Smooth muscle cell (in vitro differentiated cells): ENCODE measurements around the gene INVS. TPM values are rescaled to one million over a fixed set of nuclear protein-coding genes. Genes with fewer than 3 reads are reported as not detected.

Experiments used
- DNase-seq: peaks from one replicate; lab custom pipeline; 2025; ENCODE audit not compliant: unreplicated experiment; lab: John Stamatoyannopoulos, UW
- H2AFZ ChIP-seq: fragments of 200-600 bp; sonication (generic); 2 replicates; pipeline ENCODE4 v1.6.0; 2016; ENCODE audit warnings: antibody characterized with exemption, low read depth, mild to moderate bottlenecking
- H3F3A ChIP-seq: fragments of 200-600 bp; sonication (generic); 2 replicates; pipeline ENCODE4 v1.6.0; 2017; ENCODE audit warnings: antibody characterized with exemption, low read depth
- H3K27ac ChIP-seq: fragments of 200-600 bp; sonication (generic); 2 replicates; pipeline ENCODE4 v1.5.1; 2016; ENCODE audit warnings: low read depth, mild to moderate bottlenecking
- H3K27me3 ChIP-seq: fragments of 200-600 bp; sonication (generic); 2 replicates; pipeline ENCODE4 v1.6.1; 2016; ENCODE audit warnings: low read depth, mild to moderate bottlenecking
- H3K36me3 ChIP-seq: fragments of 200-600 bp; sonication (generic); 2 replicates; pipeline ENCODE4 v1.5.1; 2016; ENCODE audit warnings: low read depth
- H3K4me1 ChIP-seq: fragments of 200-600 bp; sonication (generic); 2 replicates; pipeline ENCODE4 v1.5.1; 2016; ENCODE audit warnings: low read depth
- H3K4me2 ChIP-seq: fragments of 200-600 bp; sonication (generic); 2 replicates; pipeline ENCODE4 v1.6.0; 2016; ENCODE audit warnings: mild to moderate bottlenecking
- H3K4me3 ChIP-seq: fragments of 200-600 bp; sonication (generic); 2 replicates; pipeline ENCODE4 v1.5.1; 2016; ENCODE audit warnings: mild to moderate bottlenecking
- H3K79me2 ChIP-seq: fragments of 200-600 bp; sonication (generic); 2 replicates; pipeline ENCODE4 v1.6.0; 2016; ENCODE audit warnings: low read depth, mild to moderate bottlenecking
- H3K9ac ChIP-seq: fragments of 200-600 bp; sonication (generic); 2 replicates; pipeline ENCODE4 v1.6.0; 2016; ENCODE audit warnings: low read depth
- H3K9me3 ChIP-seq: fragments of 200-600 bp; sonication (generic); replicated peaks from 2 replicates; pipeline ENCODE4 v1.5.1; 2016; ENCODE audit warnings: low read depth
- H4K20me1 ChIP-seq: fragments of 200-600 bp; sonication (generic); 2 replicates; pipeline ENCODE4 v1.6.0; 2016; ENCODE audit warnings: low read depth
- WGBS: methylation state at CpG from one replicate; pipeline ENCODE4 v1.1.7; 2016; ENCODE audit warnings: low lambda C conversion rate; 5-methylcytosine and 5-hydroxymethylcytosine counted together
- polyA plus RNA-seq: library from polyadenylated mRNA; unstranded; fragments of >200 nt; fragmentation: Nextera tagmentation; extraction: Ambion mirVana; gene quantifications from 2 replicates; pipeline ENCODE4 v1.2.1, GENCODE V29; 2016
- total RNA-seq: library from RNA; depleted of rRNA; stranded (reverse); fragments of >200 nt; gene quantifications from 2 replicates; pipeline ENCODE4 v1.2.3, GENCODE V29; 2014
- TF ChIP-seq, protein P1 (sequence below): fragments of 200-600 bp; sonication (generic); IDR thresholded peaks from 2 replicates; pipeline ENCODE4 v1.5.1; 2017; ENCODE audit warnings: borderline replicate concordance, mild to moderate bottlenecking, antibody characterized with exemption; ENCODE audit not compliant: insufficient read depth, poor library complexity, severe bottlenecking

Gene INVS
- total and polyA plus RNA-seq, 2 experiments from 2014 or later = 8.1 to 16.0 TPM

DNA sequence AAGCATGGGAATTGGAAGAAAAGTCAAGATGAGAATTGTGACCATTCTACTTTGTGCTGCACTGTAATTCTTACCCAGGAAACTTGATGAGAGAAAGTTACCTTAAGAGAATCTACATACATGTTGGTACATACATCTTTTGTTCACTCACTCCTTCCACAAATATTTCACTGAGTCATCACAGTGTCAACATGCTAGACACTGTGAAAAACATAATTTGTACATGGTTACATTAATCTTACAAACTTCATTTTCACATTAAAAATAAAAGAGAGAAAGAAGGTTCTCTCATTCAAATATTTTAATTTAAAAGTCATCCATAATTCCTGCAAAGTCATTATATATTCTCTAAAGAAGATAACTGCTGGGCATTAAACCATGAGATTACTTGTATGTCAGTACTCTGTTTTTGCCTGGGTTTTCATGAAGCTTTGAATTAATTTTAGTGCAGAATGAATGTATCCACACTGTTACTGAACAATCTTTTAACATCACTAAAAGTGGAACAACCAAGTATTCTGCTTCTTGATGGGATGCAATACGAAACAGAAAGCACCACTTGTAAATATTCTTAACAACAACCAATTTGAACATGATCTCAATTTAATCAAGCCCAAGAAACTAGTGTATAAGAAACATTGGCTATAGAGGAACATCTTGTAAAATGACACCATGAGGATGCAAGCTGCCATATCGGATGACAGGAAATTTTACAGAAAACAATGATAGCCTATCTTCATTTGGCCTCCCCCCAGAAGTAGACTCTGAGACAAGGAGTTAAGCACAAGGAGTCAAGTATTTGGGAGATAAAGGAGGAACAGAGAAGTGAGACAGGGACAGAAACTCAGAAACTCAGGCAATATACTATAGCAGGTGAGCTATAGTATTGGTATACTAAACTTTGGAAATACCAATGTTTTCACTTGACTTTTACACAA lies 28.7 kb upstream of the INVS start:
- Histone ChIP-seq H3K79me2 (peaks cover 64% of the 10 kb centered on the region), H3K36me3 (no peaks in the 10 kb centered on the region), H3K4me1 (no peaks in the 10 kb centered on the region), H3K9me3 (no peaks in the 10 kb centered on the region), H3K27ac (no peak overlapping the region), H3K9ac (no peak overlapping the region), H4K20me1 (peaks cover 62% of the 10 kb centered on the region), H3K27me3 (no peaks in the 10 kb centered on the region), H3K4me3 (no peak overlapping the region), H3K4me2 (no peak overlapping the region), H2AFZ (no peak overlapping the region), H3F3A (peaks cover 6% of the 10 kb centered on the region)
- no peak for DNase-seq
- TF ChIP-seq, protein P1, sequence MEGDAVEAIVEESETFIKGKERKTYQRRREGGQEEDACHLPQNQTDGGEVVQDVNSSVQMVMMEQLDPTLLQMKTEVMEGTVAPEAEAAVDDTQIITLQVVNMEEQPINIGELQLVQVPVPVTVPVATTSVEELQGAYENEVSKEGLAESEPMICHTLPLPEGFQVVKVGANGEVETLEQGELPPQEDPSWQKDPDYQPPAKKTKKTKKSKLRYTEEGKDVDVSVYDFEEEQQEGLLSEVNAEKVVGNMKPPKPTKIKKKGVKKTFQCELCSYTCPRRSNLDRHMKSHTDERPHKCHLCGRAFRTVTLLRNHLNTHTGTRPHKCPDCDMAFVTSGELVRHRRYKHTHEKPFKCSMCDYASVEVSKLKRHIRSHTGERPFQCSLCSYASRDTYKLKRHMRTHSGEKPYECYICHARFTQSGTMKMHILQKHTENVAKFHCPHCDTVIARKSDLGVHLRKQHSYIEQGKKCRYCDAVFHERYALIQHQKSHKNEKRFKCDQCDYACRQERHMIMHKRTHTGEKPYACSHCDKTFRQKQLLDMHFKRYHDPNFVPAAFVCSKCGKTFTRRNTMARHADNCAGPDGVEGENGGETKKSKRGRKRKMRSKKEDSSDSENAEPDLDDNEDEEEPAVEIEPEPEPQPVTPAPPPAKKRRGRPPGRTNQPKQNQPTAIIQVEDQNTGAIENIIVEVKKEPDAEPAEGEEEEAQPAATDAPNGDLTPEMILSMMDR = no peak
- WGBS = 76% methylated on average over 2 of the region's 2 CpGs

DNA sequence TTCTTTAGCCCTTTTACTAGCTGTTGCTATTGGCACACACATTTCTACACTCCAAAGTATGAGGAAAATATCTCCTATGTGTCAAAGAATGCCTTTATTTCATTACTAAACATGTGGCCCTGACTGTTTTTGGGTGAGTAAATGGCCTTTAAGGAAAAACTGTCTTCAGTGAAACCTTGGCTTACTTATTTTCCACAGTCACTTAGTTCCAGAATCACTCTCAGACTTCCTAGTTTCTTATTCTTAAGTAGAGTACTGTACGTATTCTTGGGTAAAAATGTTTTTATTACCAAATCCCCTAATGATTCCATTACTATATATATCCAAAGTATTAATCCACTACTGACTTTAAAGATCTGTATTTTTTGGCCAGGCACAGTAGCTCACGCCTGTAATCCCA lies 27.8 kb upstream of the INVS start:
- Histone ChIP-seq H3K4me1 (no peaks in the 10 kb centered on the region), H2AFZ (no peak overlapping the region), H3F3A (no peaks in the 10 kb centered on the region), H3K9me3 (no peaks in the 10 kb centered on the region), H3K9ac (no peak overlapping the region), H3K4me3 (no peak overlapping the region), H3K36me3 (no peaks in the 10 kb centered on the region), H3K4me2 (no peak overlapping the region), H4K20me1 (peaks cover 59% of the 10 kb centered on the region), H3K27me3 (no peaks in the 10 kb centered on the region), H3K79me2 (peaks cover 65% of the 10 kb centered on the region), H3K27ac (no peak overlapping the region)
- no peak for DNase-seq
- TF ChIP-seq, protein P1 = no peak
- 97% methylated on average over 2 of the region's 2 CpGs for WGBS

DNA sequence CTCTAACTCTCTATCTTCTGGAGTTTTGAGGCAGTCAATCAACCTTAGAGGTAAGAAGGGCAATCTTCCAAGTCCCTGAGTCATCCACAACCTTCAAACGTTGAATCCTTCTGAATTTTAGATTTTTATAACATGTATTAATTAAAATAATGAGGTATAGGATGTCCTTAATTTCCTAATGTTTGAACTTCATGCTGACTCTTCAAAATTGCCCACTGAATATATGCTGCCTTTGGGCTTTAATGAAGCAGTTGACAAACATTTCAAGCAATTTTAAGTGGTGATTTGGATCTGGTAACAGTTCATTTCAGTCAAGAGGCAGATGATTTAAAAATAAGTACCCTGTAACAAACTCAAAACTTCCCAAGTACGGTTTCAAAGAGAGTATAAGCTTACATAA lies 26.2 kb upstream of the INVS start:
- no peak overlapping the region for H3K27ac ChIP-seq
- no peak for DNase-seq
- TF ChIP-seq, protein P1 = no peak
- H4K20me1 ChIP-seq = peaks cover 67% of the 10 kb centered on the region
- H3K36me3 ChIP-seq = no peaks in the 10 kb centered on the region
- H2AFZ ChIP-seq = no peak overlapping the region
- no peaks in the 10 kb centered on the region for H3K9me3 ChIP-seq
- H3K27me3 ChIP-seq = no peaks in the 10 kb centered on the region
- H3K4me1 ChIP-seq = no peaks in the 10 kb centered on the region
- WGBS = 92% methylated on average over 2 of the region's 2 CpGs
- no peaks in the 10 kb centered on the region for H3F3A ChIP-seq
- peaks cover 71% of the 10 kb centered on the region for H3K79me2 ChIP-seq
- no peak overlapping the region for H3K4me2 ChIP-seq
- no peak overlapping the region for H3K4me3 ChIP-seq
- no peak overlapping the region for H3K9ac ChIP-seq

- Histone ChIP-seq H3K27me3 (no peaks in the 10 kb centered on the region), H3K4me2 (no peak overlapping the region), H3K4me1 (no peaks in the 10 kb centered on the region), H3K36me3 (no peaks in the 10 kb centered on the region), H3K4me3 (no peak overlapping the region), H2AFZ (no peak overlapping the region), H4K20me1 (peaks cover 79% of the 10 kb centered on the region), H3F3A (no peaks in the 10 kb centered on the region), H3K9me3 (no peaks in the 10 kb centered on the region), H3K9ac (no peak overlapping the region), H3K79me2 (peaks cover 82% of the 10 kb centered on the region), H3K27ac (no peak overlapping the region)
- TF ChIP-seq, protein P1 = no peak
- no peak for DNase-seq
- WGBS = 76% methylated on average over 6 of the region's 6 CpGs
Measured at GRCh38 chr9:100074093-100074492, 24.9 kb upstream of the INVS start.
